WTC11 (cell line): ENCODE measurements around the gene SPRTN.

ENCODE experiments used
- CDX4 ChIP-seq: fragments of 250-450 bp; sonication (Bioruptor Pico); IDR thresholded peaks from 2 replicates; pipeline ENCODE4 v1.9.0; 2021; ENCODE audit warnings: moderate library complexity, mild to moderate bottlenecking, inconsistent platforms, borderline replicate concordance
- FOXJ3 ChIP-seq: sonication (generic); formaldehyde crosslinking; IDR thresholded peaks from 2 replicates; pipeline ENCODE4 v1.9.0; 2021; ENCODE audit warnings: missing genetic modification reagents, mild to moderate bottlenecking, borderline replicate concordance
- JUN ChIP-seq: sonication (generic); formaldehyde crosslinking; IDR thresholded peaks from 2 replicates; pipeline ENCODE4 v1.8.0; 2023; ENCODE audit warnings: mild to moderate bottlenecking, missing genetic modification reagents
- MAX ChIP-seq: sonication (generic); formaldehyde crosslinking; IDR thresholded peaks from 2 replicates; pipeline ENCODE4 v1.8.0; 2022; ENCODE audit warnings: mild to moderate bottlenecking, missing genetic modification reagents
- NFE2L1 ChIP-seq: sonication (generic); formaldehyde crosslinking; IDR thresholded peaks from 2 replicates; pipeline ENCODE4 v1.8.1; 2023; ENCODE audit warnings: missing genetic modification reagents
- NFYB ChIP-seq: sonication (generic); formaldehyde crosslinking; conservative IDR thresholded peaks from 2 replicates; pipeline ENCODE4 v1.8.0; 2022; ENCODE audit warnings: low read depth, missing genetic modification reagents
- OVOL2 ChIP-seq: fragments of 250-450 bp; sonication (Bioruptor Pico); IDR thresholded peaks from 2 replicates; pipeline ENCODE4 v1.9.0; 2021; ENCODE audit warnings: mild to moderate bottlenecking, borderline replicate concordance
- SP1 ChIP-seq: sonication (generic); formaldehyde crosslinking; conservative IDR thresholded peaks from 2 replicates; pipeline ENCODE4 v1.8.1; 2022; ENCODE audit warnings: missing genetic modification reagents
- USF1 ChIP-seq: sonication (generic); formaldehyde crosslinking; IDR thresholded peaks from 2 replicates; pipeline ENCODE4 v1.8.0; 2022; ENCODE audit warnings: mild to moderate bottlenecking, missing genetic modification reagents
- ZNF232 ChIP-seq: sonication (generic); formaldehyde crosslinking; IDR thresholded peaks from 2 replicates; pipeline ENCODE4 v1.8.0; 2022; ENCODE audit warnings: mild to moderate bottlenecking, missing genetic modification reagents
- ZNF423 ChIP-seq: fragments of 250-450 bp; sonication (Bioruptor Pico); IDR thresholded peaks from 2 replicates; pipeline ENCODE4 v2.1.2; 2022; ENCODE audit warnings: mild to moderate bottlenecking, moderate library complexity
- TF ChIP-seq, protein P1 (sequence below): fragments of 250-450 bp; sonication (Bioruptor Pico); IDR thresholded peaks from 2 replicates; pipeline ENCODE4 v2.1.2; 2022; ENCODE audit warnings: mild to moderate bottlenecking, moderate library complexity
- TF ChIP-seq, protein P2 (sequence below): fragments of 200-600 bp; IDR thresholded peaks from 2 replicates; pipeline ENCODE4 v1.8.0; 2022; ENCODE audit warnings: antibody characterized with exemption

- TF ChIP-seq OVOL2 (CRISPR knock-in tag) (no peak), USF1 (no peak), ZNF423 (CRISPR knock-in tag) (no peak), FOXJ3 (CRISPR knock-in tag) (no peak), ZNF232 (no peak), CDX4 (CRISPR knock-in tag) (no peak), JUN (CRISPR knock-in tag) (no peak), MAX (CRISPR knock-in tag) (no peak), SP1 (no peak), NFE2L1 (CRISPR knock-in tag) (no peak), NFYB (no peak)
- TF ChIP-seq, protein P1, sequence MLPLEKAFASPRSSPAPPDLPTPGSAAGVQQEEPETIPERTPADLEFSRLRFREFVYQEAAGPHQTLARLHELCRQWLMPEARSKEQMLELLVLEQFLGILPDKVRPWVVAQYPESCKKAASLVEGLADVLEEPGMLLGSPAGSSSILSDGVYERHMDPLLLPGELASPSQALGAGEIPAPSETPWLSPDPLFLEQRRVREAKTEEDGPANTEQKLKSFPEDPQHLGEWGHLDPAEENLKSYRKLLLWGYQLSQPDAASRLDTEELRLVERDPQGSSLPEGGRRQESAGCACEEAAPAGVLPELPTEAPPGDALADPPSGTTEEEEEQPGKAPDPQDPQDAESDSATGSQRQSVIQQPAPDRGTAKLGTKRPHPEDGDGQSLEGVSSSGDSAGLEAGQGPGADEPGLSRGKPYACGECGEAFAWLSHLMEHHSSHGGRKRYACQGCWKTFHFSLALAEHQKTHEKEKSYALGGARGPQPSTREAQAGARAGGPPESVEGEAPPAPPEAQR (CRISPR knock-in tag), result no peak
- TF ChIP-seq, protein P2, sequence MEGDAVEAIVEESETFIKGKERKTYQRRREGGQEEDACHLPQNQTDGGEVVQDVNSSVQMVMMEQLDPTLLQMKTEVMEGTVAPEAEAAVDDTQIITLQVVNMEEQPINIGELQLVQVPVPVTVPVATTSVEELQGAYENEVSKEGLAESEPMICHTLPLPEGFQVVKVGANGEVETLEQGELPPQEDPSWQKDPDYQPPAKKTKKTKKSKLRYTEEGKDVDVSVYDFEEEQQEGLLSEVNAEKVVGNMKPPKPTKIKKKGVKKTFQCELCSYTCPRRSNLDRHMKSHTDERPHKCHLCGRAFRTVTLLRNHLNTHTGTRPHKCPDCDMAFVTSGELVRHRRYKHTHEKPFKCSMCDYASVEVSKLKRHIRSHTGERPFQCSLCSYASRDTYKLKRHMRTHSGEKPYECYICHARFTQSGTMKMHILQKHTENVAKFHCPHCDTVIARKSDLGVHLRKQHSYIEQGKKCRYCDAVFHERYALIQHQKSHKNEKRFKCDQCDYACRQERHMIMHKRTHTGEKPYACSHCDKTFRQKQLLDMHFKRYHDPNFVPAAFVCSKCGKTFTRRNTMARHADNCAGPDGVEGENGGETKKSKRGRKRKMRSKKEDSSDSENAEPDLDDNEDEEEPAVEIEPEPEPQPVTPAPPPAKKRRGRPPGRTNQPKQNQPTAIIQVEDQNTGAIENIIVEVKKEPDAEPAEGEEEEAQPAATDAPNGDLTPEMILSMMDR, result no peak
Measured at GRCh38 chr1:231384696-231385415, 46.8 kb downstream of the SPRTN start.
